GM18517 (cell line): ENCODE results near the gene RNF126.
"Not testable (repeated sequence)": the region's sequence is repeated elsewhere in the genome, so short reads cannot be mapped to it uniquely, and the experiment has no call there.

Experiments used
- ATAC-seq: cut with Tn5 transposase; IDR thresholded peaks from one replicate; pipeline ENCODE4 v1.9.1; 2021; ENCODE audit warnings: mild to moderate bottlenecking, moderate library complexity; ENCODE audit not compliant: unreplicated experiment

Gene RNF126

GRCh38 chr19:662962-663681, at the start of gene RNF126:
Gene RNF126, minus strand, starts transcription at chr19:663214. Its CDS starts 93 bp downstream, at chr19:663121.
- ATAC-seq: peak; percentile 48

- no peak for ATAC-seq
These were observed 48.2 kb upstream of the RNF126 start for GRCh38 chr19:711254-711653.

- ATAC-seq: no peak
These were observed 47.8 kb upstream of the RNF126 start for GRCh38 chr19:710767-711166.

- no peak for ATAC-seq
These were observed 47.1 kb upstream of the RNF126 start for GRCh38 chr19:709965-710571.

- ATAC-seq: no peak
These were observed 46.4 kb upstream of the RNF126 start for GRCh38 chr19:709196-709964.

- ATAC-seq: no peak
These were observed 45.4 kb upstream of the RNF126 start, which contains the start of gene PALM for GRCh38 chr19:708154-709143. Gene PALM, plus strand, starts transcription at chr19:708935. Its CDS starts 212 bp downstream, at chr19:709147.

GRCh38 chr19:704447-704741, 41.4 kb upstream of the RNF126 start:
- ATAC-seq: no peak

- no peak for ATAC-seq
These were observed 40.8 kb upstream of the RNF126 start for GRCh38 chr19:703651-704446.

GRCh38 chr19:703329-703650, 40.3 kb upstream of the RNF126 start:
- no peak for ATAC-seq

GRCh38 chr19:702847-703246, 39.8 kb upstream of the RNF126 start:
- ATAC-seq: not testable (repeated sequence)

- ATAC-seq: not testable (repeated sequence)
These were observed 36.9 kb upstream of the RNF126 start for GRCh38 chr19:699885-700284.

- not testable (repeated sequence) for ATAC-seq
These were observed 35.5 kb upstream of the RNF126 start for GRCh38 chr19:698529-698928.

- ATAC-seq: no peak
These were observed 32.4 kb upstream of the RNF126 start, which contains the start of gene PRSS57 for GRCh38 chr19:695352-695949. Gene PRSS57, minus strand, starts transcription at chr19:695452. Its CDS starts 22 bp downstream, at chr19:695430.

GRCh38 chr19:694481-695351, 31.7 kb upstream of the RNF126 start:
- ATAC-seq: no peak

- ATAC-seq: no peak
These were observed 27.2 kb upstream of the RNF126 start for GRCh38 chr19:690203-690602.

GRCh38 chr19:688992-689391, 26.0 kb upstream of the RNF126 start:
- ATAC-seq: no peak

- ATAC-seq: no peak
These were observed 25.2 kb upstream of the RNF126 start for GRCh38 chr19:688214-688613.

- no peak for ATAC-seq
These were observed 24.7 kb upstream of the RNF126 start for GRCh38 chr19:687569-688166.
